NCI-H82 treated with DMSO at 0.1 percent for 48 hours (cell line): ENCODE measurements around the gene RAB3A.

Experiments
- DNase-seq: peaks from one replicate; lab custom pipeline; 2025; ENCODE audit not compliant: unreplicated experiment; lab: John Stamatoyannopoulos, UW

Gene RAB3A

DNA sequence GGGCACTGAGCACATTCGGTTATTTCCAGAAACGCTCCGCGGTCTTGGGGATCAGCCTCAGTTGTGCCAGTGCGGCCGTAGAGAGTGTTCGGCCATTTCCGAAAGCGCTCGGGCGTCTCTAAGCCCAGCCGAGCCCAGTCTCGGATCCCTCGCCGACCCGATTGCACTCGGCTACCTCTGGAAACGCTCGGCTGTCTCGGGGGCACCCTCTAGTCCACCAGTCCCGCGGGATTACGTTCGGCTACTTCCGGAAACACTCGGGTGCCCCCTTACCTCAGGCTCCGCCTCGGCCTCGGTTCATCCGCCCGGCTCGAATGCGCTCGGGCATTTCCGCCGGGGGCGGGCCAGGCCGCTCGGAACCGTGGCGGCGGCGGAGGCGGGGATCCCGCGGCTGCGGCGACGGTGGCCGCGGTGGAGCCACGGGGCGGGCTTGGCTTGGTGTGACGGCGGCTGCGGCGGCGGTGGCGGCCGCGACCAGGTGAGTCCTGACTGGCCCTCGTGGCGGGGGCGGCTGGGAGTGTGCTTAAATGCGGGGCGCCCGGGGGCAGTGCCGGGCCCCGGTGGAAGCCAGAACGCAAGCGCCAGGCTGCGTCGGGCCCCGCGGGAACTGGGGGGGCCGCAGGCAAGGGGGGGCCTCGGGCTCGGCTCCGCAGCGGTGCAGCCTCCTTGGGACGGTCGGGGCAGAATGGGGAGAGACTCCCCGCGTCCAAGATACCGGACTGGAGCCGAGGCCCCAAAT lies 50.9 kb downstream of the RAB3A start, which contains the start of gene PIK3R2:
Gene PIK3R2, plus strand, starts transcription at position 347 of the 739 bp plus-strand sequence. CDS start 2,717 bp downstream, outside the sequence.
- DNase-seq = peak; percentile 99

DNA sequence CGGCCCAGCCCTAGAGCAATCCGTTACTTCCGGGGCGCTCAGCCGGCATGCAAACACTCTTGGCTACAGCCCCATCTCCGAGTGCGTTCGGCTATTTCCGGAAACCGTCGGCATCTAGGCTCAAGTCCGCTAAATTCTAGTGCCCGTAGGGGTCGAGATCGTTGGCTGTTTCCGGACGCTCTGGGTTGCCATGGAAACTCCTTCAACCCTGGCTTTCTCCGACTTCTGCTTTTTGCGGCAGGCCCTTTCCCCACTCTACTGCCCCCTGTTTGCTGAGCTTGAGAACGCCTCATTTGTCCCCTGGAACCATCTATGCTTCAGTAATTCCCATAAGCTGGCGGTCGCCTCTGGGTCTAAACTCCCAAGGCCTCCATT lies 51.4 kb downstream of the RAB3A start:
- DNase-seq = peak; percentile 99

DNA sequence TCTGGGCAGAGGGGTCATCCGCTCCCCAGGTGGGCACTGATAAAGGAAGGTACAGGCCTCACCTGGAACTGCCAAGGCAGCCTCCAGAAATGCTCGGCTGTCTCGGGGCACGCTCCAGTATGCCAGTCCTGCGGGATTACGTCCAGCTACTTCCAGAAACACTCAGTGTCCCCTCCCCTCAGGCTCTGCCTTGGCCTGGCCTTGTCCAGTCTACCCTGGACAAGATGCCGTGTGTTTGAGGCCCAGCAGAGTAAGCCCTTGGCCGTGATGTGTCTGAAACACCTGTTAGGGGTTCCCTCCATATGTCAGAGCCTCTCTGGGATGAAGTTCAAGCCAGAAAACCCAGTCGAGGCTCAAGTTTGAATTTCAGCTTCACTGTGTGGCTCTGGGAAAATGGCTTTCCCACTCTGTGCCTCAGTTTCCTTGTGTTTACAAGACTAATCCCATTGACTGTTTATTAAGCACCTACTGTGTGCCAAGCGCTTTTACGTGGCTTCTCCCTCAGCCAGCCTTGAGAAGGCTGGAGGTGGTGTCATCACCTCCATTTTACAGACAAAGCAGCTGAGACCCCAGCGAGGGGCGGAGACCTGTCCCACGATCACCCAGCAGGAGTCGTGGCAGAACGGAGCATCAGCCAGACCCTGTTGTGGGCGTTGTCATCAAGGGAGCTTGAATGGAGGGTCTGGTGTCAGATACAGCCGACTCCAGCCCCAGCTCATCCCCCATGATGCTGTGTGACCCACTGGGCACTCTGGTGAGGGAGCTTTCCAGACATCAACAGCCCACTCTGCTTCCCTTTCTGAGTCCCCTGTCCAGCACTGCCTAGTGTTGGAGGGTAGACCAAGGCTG lies 52.8 kb downstream of the RAB3A start:
- DNase-seq = no peak

GRCh38 chr19:18149596-18149975 lies 54.3 kb downstream of the RAB3A start:
- no peak for DNase-seq

DNA sequence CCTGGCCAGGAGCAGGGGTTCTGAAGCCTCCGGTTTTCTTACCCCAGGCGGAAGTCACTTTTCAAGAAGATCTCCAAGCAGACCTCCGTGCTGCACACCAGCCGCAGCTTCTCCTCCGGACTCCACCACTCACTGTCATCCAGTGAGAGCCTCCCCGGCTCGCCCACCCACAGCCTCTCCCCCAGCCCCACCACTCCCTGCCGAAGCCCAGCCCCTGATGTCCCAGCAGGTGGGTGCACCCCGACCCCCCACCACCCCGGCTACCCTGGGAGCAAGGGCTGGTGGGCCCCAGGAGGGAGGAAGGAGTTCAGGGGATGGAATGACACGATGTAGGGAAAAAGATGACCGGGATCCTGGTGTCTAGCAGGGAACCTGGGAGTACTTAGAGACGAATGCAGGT lies 56.4 kb downstream of the RAB3A start:
- no peak for DNase-seq
